ENCODE data around the gene NR2C2.
A peak's percentile ranks its signal among the peaks of the same experiment; 100 is the strongest.

Gene NR2C2

GRCh38 chr3:15064835-15065549, 117.6 kb downstream of the NR2C2 start, which contains the start of gene MRPS25:
Gene MRPS25 (minus strand): TSS chr3:15065315. CDS start chr3:15065194, 121 bp downstream.
- Histone ChIP-seq H3K4me3 (ENCODE audit: insufficient read depth, low read length, poor library complexity, severe bottlenecking) (peak within 1 kb of the TSS; percentile 99), H3K79me2 (ENCODE audit: insufficient read depth, low read length) (peaks cover 32% of the 10 kb centered on the region), H2AFZ (ENCODE audit: low read depth, low read length, severe bottlenecking) (peak within 1 kb of the TSS; percentile 85), H3K9me3 (ENCODE audit: insufficient read depth, low read length) (no peaks in the 10 kb centered on the region), H3K27ac (ENCODE audit: low read depth, low read length) (peak within 1 kb of the TSS; percentile 64), H3K27me3 (ENCODE audit: low read length) (no peaks in the 10 kb centered on the region), H3K9ac (ENCODE audit: low read length) (peak within 1 kb of the TSS; percentile 100), H3K4me2 (ENCODE audit: low read depth, low read length, poor library complexity, severe bottlenecking) (peak within 1 kb of the TSS; percentile 66), H3K36me3 (ENCODE audit: low read length) (no peaks in the 10 kb centered on the region), H3F3A (ENCODE audit: insufficient read depth) (0 out of 2 replicates have a peak, but pooled peaks cover 5% of the 10 kb centered on the region), H3K9me2 (replicated peaks; ENCODE audit: insufficient read depth, low read length) (no peaks in the 10 kb centered on the region), H4K20me1 (ENCODE audit: low read depth, low read length) (no peaks in the 10 kb centered on the region; the same call in 1 of the 2 replicates)
- TF ChIP-seq EZH2phosphoT487 (conservative IDR thresholded peaks at IDR 0.05; ENCODE audit: low read length): no peak
- TF ChIP-seq, protein P1, sequence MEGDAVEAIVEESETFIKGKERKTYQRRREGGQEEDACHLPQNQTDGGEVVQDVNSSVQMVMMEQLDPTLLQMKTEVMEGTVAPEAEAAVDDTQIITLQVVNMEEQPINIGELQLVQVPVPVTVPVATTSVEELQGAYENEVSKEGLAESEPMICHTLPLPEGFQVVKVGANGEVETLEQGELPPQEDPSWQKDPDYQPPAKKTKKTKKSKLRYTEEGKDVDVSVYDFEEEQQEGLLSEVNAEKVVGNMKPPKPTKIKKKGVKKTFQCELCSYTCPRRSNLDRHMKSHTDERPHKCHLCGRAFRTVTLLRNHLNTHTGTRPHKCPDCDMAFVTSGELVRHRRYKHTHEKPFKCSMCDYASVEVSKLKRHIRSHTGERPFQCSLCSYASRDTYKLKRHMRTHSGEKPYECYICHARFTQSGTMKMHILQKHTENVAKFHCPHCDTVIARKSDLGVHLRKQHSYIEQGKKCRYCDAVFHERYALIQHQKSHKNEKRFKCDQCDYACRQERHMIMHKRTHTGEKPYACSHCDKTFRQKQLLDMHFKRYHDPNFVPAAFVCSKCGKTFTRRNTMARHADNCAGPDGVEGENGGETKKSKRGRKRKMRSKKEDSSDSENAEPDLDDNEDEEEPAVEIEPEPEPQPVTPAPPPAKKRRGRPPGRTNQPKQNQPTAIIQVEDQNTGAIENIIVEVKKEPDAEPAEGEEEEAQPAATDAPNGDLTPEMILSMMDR (IDR thresholded peaks at IDR 0.05; ENCODE audit: insufficient read depth, low read length, poor library complexity, severe bottlenecking): no peak

DNA sequence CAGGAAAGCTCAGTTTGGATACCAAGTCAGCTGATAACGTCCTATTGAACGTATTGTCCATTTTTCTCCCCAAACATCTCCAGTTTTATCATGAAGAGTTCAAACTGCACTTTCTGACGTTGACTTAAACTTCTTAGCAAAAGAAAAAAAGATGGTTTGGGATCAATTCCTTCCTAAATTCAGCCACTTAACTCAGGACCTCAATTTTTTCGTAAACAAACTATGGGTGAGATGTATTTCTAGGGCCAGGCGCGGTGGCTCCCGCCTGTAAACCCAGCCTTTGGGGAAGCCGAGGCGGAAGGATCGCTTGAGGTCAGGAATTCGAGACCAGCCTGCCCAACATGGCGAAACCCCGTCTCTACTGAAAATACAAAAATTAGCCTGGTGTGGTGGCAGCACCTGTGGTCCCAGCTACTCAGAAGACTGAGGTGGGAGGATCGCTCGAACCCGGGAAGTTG, 118.2 kb downstream of the NR2C2 start:
- Histone ChIP-seq H3K4me3 (ENCODE audit: insufficient read depth, low read length, poor library complexity, severe bottlenecking) (peak overlapping the region; percentile 99), H3K79me2 (ENCODE audit: insufficient read depth, low read length) (peaks cover 28% of the 10 kb centered on the region), H3K36me3 (ENCODE audit: low read length) (no peaks in the 10 kb centered on the region), H3K9ac (ENCODE audit: low read length) (peak overlapping the region; percentile 100), H3K27me3 (ENCODE audit: low read length) (no peaks in the 10 kb centered on the region), H2AFZ (ENCODE audit: low read depth, low read length, severe bottlenecking) (peak overlapping the region; percentile 85), H3K9me2 (replicated peaks; ENCODE audit: insufficient read depth, low read length) (no peaks in the 10 kb centered on the region), H3K4me2 (ENCODE audit: low read depth, low read length, poor library complexity, severe bottlenecking) (peak overlapping the region; percentile 66), H3K9me3 (ENCODE audit: insufficient read depth, low read length) (no peaks in the 10 kb centered on the region), H4K20me1 (ENCODE audit: low read depth, low read length) (no peaks in the 10 kb centered on the region; the same call in 1 of the 2 replicates), H3K27ac (ENCODE audit: low read depth, low read length) (no peak overlapping the region), H3F3A (ENCODE audit: insufficient read depth) (0 out of 2 replicates have a peak, but pooled peaks cover 5% of the 10 kb centered on the region)
- TF ChIP-seq, protein P1 (IDR thresholded peaks at IDR 0.05; ENCODE audit: insufficient read depth, low read length, poor library complexity, severe bottlenecking): no peak
- no peak for TF ChIP-seq EZH2phosphoT487 (conservative IDR thresholded peaks at IDR 0.05; ENCODE audit: low read length)

GRCh38 chr3:15066467-15066866, 119.1 kb downstream of the NR2C2 start:
- TF ChIP-seq, protein P1 (IDR thresholded peaks at IDR 0.05; ENCODE audit: insufficient read depth, low read length, poor library complexity, severe bottlenecking): no peak
- TF ChIP-seq EZH2phosphoT487 (conservative IDR thresholded peaks at IDR 0.05; ENCODE audit: low read length): no peak
- Histone ChIP-seq H3K4me2 (ENCODE audit: low read depth, low read length, poor library complexity, severe bottlenecking) (no peak overlapping the region), H2AFZ (ENCODE audit: low read depth, low read length, severe bottlenecking) (no peak overlapping the region)

More at GRCh38 chr3:15066467-15066866, 119.1 kb downstream of the NR2C2 start:
- H3K36me3 ChIP-seq (ENCODE audit: low read length): no peaks in the 10 kb centered on the region
- no peaks in the 10 kb centered on the region for H3K9me2 ChIP-seq (replicated peaks; ENCODE audit: insufficient read depth, low read length)
- H3K9ac ChIP-seq (ENCODE audit: low read length): no peak overlapping the region
- no peaks in the 10 kb centered on the region for H3K27me3 ChIP-seq (ENCODE audit: low read length)
- 0 out of 2 replicates have a peak, but pooled peaks cover 5% of the 10 kb centered on the region for H3F3A ChIP-seq (ENCODE audit: insufficient read depth)
- H4K20me1 ChIP-seq (ENCODE audit: low read depth, low read length): no peaks in the 10 kb centered on the region; the same call in 1 of the 2 replicates
- H3K4me3 ChIP-seq (ENCODE audit: insufficient read depth, low read length, poor library complexity, severe bottlenecking): no peak overlapping the region
- H3K9me3 ChIP-seq (ENCODE audit: insufficient read depth, low read length): no peaks in the 10 kb centered on the region
- no peak overlapping the region for H3K27ac ChIP-seq (ENCODE audit: low read depth, low read length)
- peaks cover 24% of the 10 kb centered on the region for H3K79me2 ChIP-seq (ENCODE audit: insufficient read depth, low read length)
